IPS-20b (cell line): ENCODE data around the gene CCDC144A.
"Not testable (repeated sequence)": the region's sequence is repeated elsewhere in the genome, so short reads cannot be mapped to it uniquely, and the experiment has no call there.

Experiments used
- H3K27ac ChIP-seq: one replicate; pipeline ENCODE4 v1.5.1; 2013; ENCODE audit warnings: low read length
- H3K27me3 ChIP-seq: 2 replicates; pipeline ENCODE4 v1.6.1; 2013; ENCODE audit warnings: mild to moderate bottlenecking, low read length, inconsistent platforms; ENCODE audit not compliant: insufficient read depth
- H3K36me3 ChIP-seq: 2 replicates; pipeline ENCODE4 v1.6.1; 2013; ENCODE audit warnings: low read depth, mild to moderate bottlenecking, inconsistent platforms, low read length, moderate library complexity; ENCODE audit not compliant: insufficient read depth
- H3K4me1 ChIP-seq: 2 replicates; pipeline ENCODE4 v1.6.1; 2013; ENCODE audit warnings: mild to moderate bottlenecking, control low read depth, inconsistent platforms, low read length, moderate library complexity; ENCODE audit not compliant: insufficient read depth
- H3K4me3 ChIP-seq: 2 replicates; pipeline ENCODE4 v1.5.1; 2013; ENCODE audit warnings: mild to moderate bottlenecking, low read length, inconsistent platforms
- H3K9ac ChIP-seq: 2 replicates; pipeline ENCODE4 v1.6.1; 2013; ENCODE audit warnings: low read depth, mild to moderate bottlenecking, inconsistent platforms, low read length, moderate library complexity
- H3K9me3 ChIP-seq: 2 replicates; pipeline ENCODE4 v1.6.1; 2013; ENCODE audit warnings: mild to moderate bottlenecking, low read depth, low read length, inconsistent platforms; ENCODE audit not compliant: insufficient read depth

Gene CCDC144A

GRCh38 chr17:16823768-16824406 is 133.8 kb downstream of the CCDC144A start:
- H3K4me1 ChIP-seq, H3K9me3 ChIP-seq, H3K27ac ChIP-seq, H3K4me3 ChIP-seq, H3K27me3 ChIP-seq, H3K9ac ChIP-seq, H3K36me3 ChIP-seq: not testable (repeated sequence)
